HG02610 (cell line): Measurements from ENCODE around the gene BANF1.

Source experiments
- ATAC-seq: cut with Tn5 transposase; IDR thresholded peaks from one replicate; pipeline ENCODE4 v1.9.1; 2021; ENCODE audit warnings: mild to moderate bottlenecking, moderate library complexity; ENCODE audit not compliant: unreplicated experiment

The BANF1 gene

DNA sequence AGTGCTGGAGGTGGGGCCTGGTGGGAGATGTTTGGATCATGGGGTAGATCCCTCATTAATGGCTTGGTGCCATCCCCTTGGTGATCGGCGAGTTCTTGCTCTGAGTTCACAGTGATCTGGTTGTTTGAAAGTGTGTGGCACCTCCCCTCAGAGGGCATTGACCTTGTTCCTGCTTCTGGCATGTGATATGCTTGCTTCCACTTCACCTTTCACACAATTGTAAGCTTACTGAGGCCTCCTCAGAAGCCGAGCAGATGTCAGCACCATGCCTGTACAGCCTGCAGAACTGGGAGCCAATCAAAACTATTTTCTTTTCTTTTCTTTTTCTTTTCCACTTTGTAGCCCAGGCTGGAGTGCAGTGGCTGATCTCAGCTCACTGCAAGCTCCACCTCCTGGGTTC, 35.0 kb downstream of the BANF1 start:
- ATAC-seq = no peak

DNA sequence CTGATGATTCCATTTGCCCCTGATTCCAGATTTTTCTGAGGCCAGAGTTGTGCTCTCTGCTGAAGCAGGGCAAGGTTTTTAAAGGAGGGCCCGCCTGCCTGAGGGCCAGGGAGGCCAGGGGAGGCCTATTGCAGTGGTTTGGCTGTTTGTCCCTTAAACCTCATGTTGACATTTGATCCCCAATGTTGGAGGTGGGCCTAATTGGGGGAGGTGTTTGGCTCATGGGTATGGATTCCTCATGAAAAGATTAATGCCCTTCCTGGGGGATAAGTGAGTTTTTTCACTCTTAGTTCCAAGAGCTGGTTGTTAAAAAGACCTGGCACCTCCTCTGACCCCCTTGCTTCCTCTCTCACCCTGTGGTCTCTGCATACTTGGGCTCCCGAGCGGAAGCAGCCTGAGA, 37.5 kb downstream of the BANF1 start:
- no peak for ATAC-seq

DNA sequence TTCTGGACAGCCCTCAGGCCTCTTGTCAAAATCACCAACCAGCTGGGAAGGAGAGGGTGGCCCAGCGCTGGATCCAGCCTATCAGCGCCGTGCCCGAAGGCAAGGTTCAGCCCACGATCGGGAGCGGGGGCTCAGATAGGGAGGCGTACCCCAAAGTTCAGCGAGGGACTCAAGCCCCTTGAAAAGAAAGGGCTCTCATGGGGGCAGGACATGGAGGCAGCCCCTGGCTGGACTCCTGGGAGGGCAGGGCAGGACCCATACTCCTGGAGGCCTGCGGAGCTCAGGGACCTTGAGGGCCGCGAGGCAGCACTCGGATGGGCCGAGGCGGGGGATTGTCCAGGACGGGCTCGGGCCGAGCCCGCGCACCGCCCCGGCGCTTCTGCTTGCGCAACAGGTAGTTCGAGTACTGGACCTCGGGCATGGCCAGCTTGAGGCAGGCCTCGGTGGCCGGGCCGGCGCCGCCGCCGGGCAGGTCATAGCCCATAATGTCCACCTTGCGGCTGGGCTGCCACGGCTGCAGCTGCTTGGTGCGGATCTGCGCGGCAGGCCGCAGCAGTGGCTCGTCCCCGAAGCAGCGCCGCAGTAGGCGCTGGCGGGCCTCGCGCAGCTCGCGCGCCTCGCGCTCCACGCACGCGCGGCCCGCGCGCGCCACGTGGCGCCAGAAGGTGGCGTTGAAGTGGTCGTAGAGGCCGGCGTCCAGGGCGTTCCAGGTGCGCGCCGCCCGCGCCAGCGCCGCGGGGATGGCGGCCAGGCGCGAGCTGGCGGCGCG, 40.1 kb downstream of the BANF1 start:
- ATAC-seq = no peak

DNA sequence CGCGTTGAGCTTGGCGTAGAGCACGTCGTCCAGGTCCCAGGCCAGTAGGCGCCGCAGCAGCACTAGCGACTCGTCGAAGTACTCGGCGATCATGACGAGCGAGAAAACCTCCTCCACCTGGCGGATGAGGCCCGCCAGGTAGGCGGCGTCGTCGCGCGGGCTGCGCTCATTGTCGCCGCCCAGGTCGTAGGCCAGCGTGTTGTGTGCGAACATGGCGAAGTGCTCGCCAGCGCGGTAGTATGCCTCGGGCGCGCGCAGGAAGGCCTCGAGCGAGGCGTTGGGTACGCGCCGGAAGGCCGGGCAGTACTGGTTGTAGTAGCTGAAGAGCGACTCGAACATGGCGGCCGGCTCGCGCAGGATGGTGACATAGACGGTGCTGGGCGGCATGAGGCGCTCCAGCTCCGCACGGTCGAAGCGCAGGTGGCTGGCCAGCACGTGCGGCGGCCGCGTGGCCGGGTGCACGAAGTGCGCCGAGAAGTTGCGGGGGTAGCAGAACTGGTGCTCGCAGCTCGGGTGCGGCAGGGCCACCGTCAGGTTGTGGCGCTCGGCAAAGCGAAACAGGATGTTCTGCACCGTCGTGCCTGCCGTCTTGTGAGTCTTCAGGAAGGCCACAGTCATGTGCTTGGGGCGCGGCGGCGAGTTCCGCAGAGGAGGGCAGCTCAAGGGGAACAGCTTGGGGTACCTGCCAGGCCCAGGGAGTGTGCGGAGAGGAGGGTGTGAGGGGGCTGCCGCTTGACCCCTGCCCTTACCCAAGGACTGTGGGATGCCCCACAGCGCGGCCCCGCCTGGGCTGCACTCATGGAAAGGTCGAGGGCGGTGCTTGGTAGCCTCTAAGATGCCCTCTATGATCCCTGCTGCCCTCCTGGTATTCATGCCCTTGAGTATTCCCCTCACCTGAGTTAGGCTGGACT, 40.9 kb downstream of the BANF1 start:
- ATAC-seq = no peak

DNA sequence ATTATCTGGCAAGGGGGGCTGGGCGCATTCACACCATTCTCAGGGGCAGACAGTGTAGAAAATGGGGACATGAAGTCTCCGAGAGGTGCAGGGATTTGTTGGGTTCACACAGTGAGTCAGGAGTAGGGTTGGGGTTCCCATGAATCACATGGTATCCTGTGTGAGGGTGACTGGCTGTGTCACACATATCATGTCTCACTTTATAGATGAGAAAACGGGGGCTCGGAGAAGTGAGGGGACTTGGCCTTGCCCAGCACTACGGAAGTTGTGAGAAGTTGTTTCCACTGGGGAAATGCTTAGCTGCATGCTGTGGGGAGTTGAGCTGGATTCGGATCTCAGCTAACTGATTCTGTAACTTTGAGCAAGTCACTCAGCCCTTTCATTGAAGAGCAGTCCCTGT, 42.5 kb downstream of the BANF1 start:
- ATAC-seq = no peak

DNA sequence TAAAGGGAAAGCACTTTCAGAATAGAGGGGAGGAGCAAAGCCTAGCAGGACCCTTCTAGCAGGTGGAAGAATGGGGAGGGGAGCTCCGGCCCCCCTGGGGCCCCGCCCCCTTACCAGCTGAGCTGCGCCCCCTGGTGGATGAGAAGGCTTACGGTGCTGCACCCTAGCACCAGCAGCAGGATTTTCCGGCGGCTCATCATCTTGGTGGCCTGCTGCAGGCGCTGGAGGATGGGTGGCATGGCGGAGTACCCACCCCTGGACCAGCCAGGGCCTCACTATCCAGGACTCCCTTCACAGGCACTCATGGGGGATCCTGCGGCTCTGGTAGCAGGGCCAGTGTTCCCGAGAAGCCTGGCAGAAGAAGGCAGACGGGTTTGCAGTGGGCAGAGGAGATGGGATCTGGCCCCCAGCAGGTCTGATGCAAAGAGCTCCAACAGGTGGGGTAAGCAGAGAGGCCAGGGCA, 42.9 kb downstream of the BANF1 start:
- ATAC-seq = no peak

DNA sequence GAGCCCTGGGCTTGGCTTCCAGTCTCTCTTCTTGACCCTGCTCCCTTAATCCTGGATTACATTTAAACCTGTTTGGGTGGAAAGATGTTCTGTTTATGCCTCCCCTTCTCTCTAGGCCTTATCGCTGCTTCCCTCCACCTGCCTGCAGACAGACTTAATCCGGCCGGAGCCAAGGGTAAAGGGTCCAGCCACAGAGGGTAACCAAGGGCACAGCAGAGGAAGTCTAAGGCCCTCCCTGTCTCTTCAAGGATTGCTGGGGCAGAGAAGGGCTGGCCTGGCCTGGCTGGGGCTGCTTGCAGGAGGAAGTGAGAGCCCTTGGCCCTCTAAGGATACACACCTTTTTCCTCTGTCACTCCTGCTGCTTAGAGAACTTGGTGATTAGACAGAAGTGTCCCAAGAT, 44.6 kb downstream of the BANF1 start:
- no peak for ATAC-seq

DNA sequence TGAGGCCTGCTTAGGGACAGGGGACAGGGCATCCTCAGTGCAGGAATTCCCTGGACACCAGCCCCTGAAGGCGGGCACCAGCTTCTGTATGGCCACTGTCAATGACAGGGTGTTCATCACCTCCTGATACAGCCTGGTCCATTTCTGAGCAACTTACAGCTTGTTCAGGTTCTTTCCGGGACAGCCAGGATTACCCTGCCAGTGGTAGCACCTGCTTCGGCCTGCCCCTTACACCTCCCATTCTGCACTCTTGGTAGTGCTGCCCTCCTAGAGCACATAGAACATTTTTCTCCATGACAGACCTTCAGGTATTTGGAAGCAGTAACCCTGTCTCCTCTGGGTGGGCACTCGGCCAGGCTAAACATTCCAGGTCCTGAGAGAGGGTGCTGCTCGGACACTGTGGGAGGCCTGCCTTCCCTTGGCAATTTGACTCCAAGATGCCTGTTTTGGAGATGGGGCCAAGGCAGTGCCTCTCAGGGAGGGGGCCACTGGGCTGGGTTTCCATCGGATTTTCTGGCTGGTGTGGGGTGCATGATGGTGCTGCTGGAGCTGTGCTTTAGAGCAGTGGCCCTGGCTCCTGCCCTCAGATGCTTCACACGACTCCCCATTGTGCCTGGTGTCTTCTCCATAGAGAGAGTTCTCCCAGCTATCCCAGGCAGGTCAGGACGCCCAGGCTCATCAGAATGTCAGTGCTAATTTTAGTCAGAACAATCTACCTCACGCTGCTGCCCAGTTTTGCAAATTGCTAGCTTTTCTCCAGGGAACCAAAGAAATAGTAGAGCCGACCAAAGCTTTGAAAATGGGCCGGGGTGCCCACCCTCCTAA, 45.5 kb downstream of the BANF1 start:
- ATAC-seq = no peak

DNA sequence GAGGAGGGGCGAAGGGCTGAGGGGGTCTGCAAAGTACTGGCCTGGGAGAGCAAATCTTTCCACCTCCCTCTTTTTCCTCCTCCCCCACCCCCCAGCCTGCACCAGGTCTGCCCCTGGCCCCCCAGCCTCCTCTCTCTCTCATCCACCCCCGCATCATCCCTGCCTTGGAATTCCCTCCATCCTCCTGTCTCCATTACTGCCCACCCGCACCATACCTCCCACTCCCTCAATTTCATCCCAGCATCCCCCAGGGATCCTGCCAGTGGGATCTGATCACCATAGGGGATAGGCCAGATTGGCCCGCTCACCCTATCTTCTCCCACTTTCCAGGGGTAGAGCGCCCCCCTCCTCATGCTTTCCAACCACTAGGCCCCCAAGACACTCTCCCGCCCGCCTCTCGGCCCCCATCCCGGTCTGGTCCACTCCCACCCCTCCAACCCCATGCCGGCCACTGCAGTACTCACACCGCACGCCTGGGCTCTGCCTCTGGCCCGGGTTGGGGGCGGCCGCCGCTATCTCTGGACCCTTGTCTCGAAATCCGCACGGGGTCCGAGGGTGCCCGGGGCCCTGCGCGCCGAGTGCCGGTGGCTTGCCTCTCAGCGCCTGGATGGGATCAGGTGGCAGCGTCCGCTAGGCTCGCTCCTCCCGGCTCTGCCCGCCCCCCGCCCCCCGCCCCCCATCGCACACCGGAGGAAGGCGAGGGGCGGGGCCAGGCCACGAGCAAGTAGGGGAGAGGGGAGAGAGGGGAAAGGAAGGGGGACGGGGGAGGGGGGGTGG, 46.4 kb downstream of the BANF1 start, which contains the start of gene GAL3ST3:
TSS of gene GAL3ST3 (minus strand) at position 615 of the 777 bp plus-strand sequence. CDS start 3,746 bp downstream, outside the sequence.
- ATAC-seq = no peak

DNA sequence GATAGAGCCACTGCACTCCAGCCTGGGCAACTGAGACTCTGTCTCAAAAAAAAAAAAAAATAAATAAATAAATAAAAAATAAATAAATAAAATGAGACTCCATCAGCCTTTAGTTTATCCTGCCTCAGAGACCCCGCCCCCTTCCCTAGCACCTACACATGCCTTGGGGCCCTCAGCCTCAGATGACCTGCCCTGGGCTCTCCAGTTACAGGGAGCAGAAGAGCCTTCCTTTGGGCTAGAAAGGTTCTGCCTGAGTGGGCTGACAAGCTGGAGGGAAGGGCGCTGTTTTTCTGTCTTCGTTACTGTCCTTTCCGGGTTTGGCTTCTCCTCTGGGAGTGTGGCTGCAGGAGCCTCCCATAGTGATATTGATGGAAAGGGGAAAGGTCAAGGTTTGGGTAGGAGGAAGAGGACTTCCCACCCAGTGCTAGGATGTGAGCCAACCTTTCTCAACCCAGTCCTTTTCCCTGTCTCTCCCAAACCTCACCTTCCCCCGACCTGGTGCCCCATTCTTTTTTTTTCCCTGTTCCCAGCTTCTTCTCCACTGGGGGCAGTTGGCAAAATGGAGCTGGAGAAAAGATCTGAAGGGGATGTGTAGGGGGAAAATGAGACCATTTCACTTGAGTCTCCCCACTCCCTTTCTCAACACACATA, 48.4 kb downstream of the BANF1 start:
- ATAC-seq = no peak

DNA sequence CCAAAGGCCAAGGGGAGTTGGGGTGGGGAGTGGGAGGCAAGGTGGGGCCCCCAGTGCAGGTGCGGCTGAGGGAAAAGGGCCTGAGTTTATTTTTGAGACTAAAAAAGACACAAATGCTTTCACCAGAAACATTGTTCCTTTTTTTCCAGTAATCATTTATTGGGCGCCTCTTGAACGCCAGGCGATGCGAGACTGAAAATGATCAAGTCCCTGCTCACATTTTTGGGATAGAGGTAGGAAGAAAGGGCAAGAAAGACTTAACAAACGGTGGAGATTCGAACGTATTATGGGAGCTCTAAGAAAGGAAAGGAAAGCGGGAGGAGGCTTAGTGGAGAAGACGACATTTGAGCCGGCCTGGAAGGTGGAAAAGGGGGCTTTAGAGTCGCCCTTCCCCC, 49.1 kb downstream of the BANF1 start:
- no peak for ATAC-seq

DNA sequence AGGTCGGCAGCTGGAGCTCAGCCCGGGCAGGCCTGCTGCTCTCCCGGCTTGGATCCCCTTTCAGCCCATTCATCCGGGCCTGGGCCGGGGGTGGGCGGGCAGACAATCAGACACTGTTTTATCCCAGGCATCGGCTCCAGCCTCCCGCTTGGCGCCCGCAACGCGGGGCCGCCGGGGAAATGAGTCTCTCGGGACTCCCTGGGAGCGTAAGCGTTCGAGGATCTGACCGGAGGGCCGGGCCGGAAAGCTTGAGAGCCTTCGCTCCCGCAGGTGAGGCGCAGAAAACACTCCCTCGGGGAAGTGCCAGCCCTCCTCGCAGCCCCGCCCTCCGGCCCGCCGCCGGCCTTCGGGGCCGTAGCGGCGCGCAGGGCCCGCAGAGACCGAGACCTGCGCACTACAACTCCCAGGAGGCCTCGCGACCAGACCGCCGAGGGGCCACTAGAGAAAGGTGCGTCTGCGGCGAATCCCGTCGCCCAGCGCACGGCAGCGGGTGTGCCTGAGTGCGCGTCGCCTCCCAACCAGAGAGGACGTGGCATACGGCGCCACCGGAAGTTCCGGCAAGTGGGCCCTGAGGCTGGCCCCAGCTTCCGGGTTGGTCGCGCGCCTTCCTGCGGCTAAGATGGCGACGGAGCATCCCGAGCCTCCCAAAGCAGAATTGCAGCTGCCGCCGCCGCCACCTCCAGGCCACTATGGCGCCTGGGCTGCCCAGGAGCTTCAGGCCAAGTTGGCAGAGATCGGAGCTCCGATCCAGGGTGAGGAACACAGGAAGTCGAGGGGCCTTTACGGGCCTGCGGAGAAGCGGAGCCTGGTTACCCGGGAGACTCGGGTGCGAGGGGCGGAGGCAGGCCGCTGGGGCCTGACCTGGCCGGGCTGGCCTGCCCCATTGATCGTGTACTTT, 49.7 kb downstream of the BANF1 start, which contains the start of gene SF3B2:
TSS of gene SF3B2 (plus strand) at position 599 of the 898 bp plus-strand sequence. CDS start at position 620, 21 bp downstream.
- ATAC-seq = peak; percentile 94

DNA sequence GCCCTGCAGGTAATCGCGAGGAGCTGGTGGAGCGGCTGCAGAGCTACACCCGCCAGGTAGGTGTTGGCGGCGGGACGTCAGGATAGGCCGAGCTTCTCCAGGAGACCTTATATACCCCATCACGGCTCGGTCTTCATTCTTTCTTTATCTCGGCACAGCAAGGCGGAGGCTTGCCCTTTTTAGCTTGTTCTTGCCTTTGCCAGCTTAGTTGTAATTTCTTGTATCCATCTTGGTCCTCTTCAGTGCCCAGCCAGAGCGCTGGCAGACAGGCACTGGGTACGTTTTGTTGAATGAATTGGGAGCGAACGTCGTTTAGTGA, 50.3 kb downstream of the BANF1 start:
- ATAC-seq = no peak
